Activated T-helper 17 cell treated with anti-CD3 and anti-CD28 coated beads, Interleukin-2, amount 50 U/mL, for 72 hours (primary cell): Measurements from ENCODE around the gene CCR4. TPM values are rescaled to one million over a fixed set of nuclear protein-coding genes. Genes with fewer than 3 reads are reported as not detected.
A peak's percentile ranks its signal among the peaks of the same experiment; 100 is the strongest.
"Not testable (repeated sequence)": the region's sequence is repeated elsewhere in the genome, so short reads cannot be mapped to it uniquely, and the experiment has no call there.

Source experiments
- ATAC-seq: fragments of 150-1000 bp; cut with Tn5 transposase; replicated peaks from 2 replicates; pipeline ENCODE4 v1.10.0; 2021; ENCODE audit warnings: mild to moderate bottlenecking, moderate library complexity
- H3K27ac Mint-ChIP-seq: one replicate; pipeline ENCODE4 v1.8.0; 2022; ENCODE audit warnings: mixed read lengths
- H3K27me3 Mint-ChIP-seq: one replicate; pipeline ENCODE4 v1.8.0; 2022; ENCODE audit warnings: mixed read lengths
- H3K36me3 Mint-ChIP-seq: one replicate; pipeline ENCODE4 v1.8.0; 2022; ENCODE audit warnings: low read depth, mild to moderate bottlenecking, mixed read lengths
- H3K4me1 Mint-ChIP-seq: one replicate; pipeline ENCODE4 v1.8.0; 2022; ENCODE audit warnings: mixed read lengths
- H3K4me3 Mint-ChIP-seq: one replicate; pipeline ENCODE4 v1.8.0; 2022; ENCODE audit warnings: mild to moderate bottlenecking, mixed read lengths
- H3K9me3 Mint-ChIP-seq: one replicate; pipeline ENCODE4 v1.8.0; 2022; ENCODE audit warnings: mixed read lengths
- total RNA-seq, 2 donors: library from RNA; stranded (reverse); gene quantifications; one replicate each; pipeline ENCODE4 v1.2.3, GENCODE V29; 2022

CCR4 gene
- total RNA-seq = 100 to 1,000 TPM; 207 to 271 TPM

DNA sequence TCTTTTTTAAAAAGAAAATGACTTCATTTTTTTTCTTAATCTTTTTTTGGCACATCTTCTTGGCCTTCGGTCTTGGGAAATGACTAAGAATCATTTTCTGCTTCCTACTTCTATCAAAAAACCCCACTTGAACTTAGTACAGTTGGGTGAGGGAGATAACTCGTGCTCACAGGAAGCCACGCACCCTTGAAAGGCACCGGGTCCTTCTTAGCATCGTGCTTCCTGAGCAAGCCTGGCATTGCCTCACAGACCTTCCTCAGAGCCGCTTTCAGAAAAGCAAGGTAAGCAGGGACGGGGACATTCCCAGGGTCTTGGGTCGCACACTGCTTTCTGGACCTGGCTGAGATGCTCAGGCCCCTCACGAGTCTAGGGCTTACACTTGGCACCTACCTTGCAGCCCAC lies at the start of gene CCR4:
Gene CCR4, plus strand, starts transcription at position 235 of the 402 bp plus-strand sequence. CDS start 1,779 bp downstream, outside the sequence.
- Mint-ChIP-seq H3K27ac (peak within 1 kb of the TSS; percentile 99), H3K4me1 (peaks cover 33% of the 10 kb centered on the region), H3K36me3 (peaks cover 53% of the 10 kb centered on the region), H3K27me3 (no peaks in the 10 kb centered on the region), H3K9me3 (no peaks in the 10 kb centered on the region), H3K4me3 (peak within 1 kb of the TSS; percentile 100)
- ATAC-seq = peak; percentile 67

GRCh38 chr3:32902887-32903371 lies 48.5 kb upstream of the CCR4 start:
- H3K9me3 Mint-ChIP-seq, H3K4me1 Mint-ChIP-seq, H3K27me3 Mint-ChIP-seq, H3K27ac Mint-ChIP-seq, H3K36me3 Mint-ChIP-seq: not testable (repeated sequence)
- H3K4me3 Mint-ChIP-seq = peak overlapping the region; percentile 62
- ATAC-seq = peak; percentile 57

DNA sequence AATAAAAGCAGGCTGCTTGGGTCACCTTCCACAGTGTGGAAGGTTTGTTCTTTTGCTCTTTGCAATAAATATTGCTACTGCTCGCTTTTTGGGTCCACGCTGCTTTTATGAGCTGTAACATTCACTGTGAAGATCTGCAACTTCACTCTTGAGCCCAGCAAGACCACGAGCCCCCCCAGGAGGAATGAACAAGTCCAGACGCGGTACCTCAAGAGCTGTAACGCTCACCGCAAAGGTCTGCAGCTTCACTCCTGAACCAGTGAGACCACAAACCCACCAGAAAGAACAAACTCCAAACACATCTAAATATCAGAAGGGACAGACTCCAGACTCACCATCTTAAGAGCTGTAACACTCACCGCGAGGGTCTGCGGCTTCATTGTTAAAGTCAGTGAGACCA lies 47.5 kb upstream of the CCR4 start:
- Mint-ChIP-seq H3K36me3 (no peaks in the 10 kb centered on the region), H3K4me3 (no peak overlapping the region), H3K9me3 (no peaks in the 10 kb centered on the region), H3K4me1 (no peaks in the 10 kb centered on the region), H3K27ac (no peak overlapping the region), H3K27me3 (peaks cover 5% of the 10 kb centered on the region)
- no peak for ATAC-seq

DNA sequence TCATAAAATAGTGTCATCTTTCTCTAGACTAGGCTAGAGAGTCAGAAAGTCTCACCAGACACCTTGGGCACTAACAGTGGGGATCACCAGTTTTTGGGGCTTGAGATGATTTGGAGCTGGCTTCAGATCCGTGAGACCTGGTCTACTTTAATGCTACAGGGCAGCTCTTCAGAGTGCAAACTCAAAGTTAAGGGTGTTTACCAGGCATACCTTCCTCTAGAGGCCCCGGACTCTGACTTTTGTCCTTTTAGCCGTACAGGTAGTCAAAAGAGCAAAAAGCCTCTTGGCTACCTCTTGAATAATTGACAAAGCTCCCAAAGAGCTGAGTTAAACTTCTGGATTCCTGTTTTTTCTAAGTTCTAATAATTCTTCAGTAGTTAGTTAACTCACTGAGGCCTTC lies 41.4 kb upstream of the CCR4 start:
- Mint-ChIP-seq H3K9me3 (no peaks in the 10 kb centered on the region), H3K36me3 (no peaks in the 10 kb centered on the region), H3K27ac (no peak overlapping the region), H3K27me3 (no peaks in the 10 kb centered on the region), H3K4me1 (peaks cover 4% of the 10 kb centered on the region), H3K4me3 (no peak overlapping the region)
- ATAC-seq = no peak

- Mint-ChIP-seq H3K27me3 (no peaks in the 10 kb centered on the region), H3K27ac (no peak overlapping the region), H3K36me3 (no peaks in the 10 kb centered on the region), H3K4me3 (no peak overlapping the region), H3K9me3 (no peaks in the 10 kb centered on the region), H3K4me1 (peaks cover 4% of the 10 kb centered on the region)
- no peak for ATAC-seq
Observed at GRCh38 chr3:32910954-32911353, 40.5 kb upstream of the CCR4 start.

DNA sequence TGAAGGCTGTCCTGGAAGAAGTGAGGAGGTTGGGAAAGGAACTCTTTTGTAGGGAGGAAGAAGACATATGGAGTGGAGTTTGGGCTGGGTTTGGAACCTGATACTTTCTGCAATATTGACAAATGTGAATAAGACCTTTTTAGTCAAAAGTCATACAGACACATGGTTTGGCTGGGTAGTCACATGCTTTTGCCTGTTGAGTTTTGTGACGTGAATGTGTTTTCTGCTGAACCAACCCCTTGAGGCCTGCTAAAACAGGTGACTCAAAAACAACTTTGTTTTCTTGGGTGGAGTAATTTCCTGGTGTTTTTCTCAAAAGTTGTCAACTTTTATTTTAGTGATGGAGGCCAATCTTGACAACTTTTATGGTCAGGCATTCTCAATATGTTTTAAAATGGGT lies 39.4 kb upstream of the CCR4 start:
- Mint-ChIP-seq H3K4me3 (no peak overlapping the region), H3K4me1 (peaks cover 4% of the 10 kb centered on the region), H3K36me3 (no peaks in the 10 kb centered on the region), H3K27ac (no peak overlapping the region), H3K27me3 (no peaks in the 10 kb centered on the region), H3K9me3 (peaks cover 5% of the 10 kb centered on the region)
- ATAC-seq = peak; percentile 34

GRCh38 chr3:32913790-32914446 lies 37.5 kb upstream of the CCR4 start:
- H3K36me3 Mint-ChIP-seq = no peaks in the 10 kb centered on the region
- peaks cover 4% of the 10 kb centered on the region for H3K4me1 Mint-ChIP-seq
- H3K27me3 Mint-ChIP-seq = no peaks in the 10 kb centered on the region
- H3K9me3 Mint-ChIP-seq = peaks cover 6% of the 10 kb centered on the region
- no peak overlapping the region for H3K4me3 Mint-ChIP-seq
- ATAC-seq = no peak
- H3K27ac Mint-ChIP-seq = no peak overlapping the region

DNA sequence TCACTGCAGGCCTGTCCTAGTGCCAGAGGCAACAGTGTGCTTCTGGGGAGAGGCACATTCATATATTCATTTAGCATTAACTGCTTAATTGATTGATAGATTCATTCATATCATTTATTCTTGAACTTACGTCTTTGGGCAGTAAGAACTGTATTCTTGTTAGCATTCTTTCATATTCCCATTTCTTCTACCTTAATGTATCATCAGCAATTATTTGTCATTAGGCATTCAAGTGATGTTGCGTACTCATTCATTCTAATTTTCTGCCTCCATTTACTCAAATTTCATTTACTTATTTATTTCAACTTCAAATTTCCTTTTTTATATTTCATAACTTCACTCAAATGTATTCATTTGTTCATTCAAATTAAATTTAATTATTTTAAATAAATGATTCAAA lies 31.5 kb upstream of the CCR4 start:
- Mint-ChIP-seq H3K9me3 (peaks cover 6% of the 10 kb centered on the region), H3K27me3 (peaks cover 3% of the 10 kb centered on the region), H3K4me1 (no peaks in the 10 kb centered on the region), H3K4me3 (no peak overlapping the region), H3K36me3 (no peaks in the 10 kb centered on the region), H3K27ac (no peak overlapping the region)
- ATAC-seq = no peak

DNA sequence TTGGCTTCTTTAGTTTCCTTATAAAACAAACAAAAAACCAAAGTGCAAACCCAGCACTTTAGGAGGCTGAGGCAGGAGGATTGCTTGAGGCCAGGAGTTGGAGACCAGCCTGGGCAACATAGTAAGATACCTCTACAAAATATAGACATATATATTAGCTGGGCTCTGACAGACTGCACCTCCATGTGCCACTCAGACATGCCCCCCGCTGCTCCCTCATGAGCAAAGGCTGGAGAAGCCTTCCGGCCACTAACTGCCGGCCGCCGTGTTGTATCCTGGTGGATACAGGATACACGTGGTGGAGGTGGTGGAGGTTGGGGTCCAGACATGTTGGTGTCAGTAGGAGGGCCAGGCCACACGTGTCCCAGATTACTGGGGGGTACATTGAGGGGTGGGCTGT lies 29.4 kb upstream of the CCR4 start:
- Mint-ChIP-seq H3K27ac (no peak overlapping the region), H3K36me3 (no peaks in the 10 kb centered on the region), H3K9me3 (peaks cover under 1% of the 10 kb centered on the region), H3K27me3 (peaks cover 3% of the 10 kb centered on the region), H3K4me3 (no peak overlapping the region), H3K4me1 (no peaks in the 10 kb centered on the region)
- ATAC-seq = no peak

DNA sequence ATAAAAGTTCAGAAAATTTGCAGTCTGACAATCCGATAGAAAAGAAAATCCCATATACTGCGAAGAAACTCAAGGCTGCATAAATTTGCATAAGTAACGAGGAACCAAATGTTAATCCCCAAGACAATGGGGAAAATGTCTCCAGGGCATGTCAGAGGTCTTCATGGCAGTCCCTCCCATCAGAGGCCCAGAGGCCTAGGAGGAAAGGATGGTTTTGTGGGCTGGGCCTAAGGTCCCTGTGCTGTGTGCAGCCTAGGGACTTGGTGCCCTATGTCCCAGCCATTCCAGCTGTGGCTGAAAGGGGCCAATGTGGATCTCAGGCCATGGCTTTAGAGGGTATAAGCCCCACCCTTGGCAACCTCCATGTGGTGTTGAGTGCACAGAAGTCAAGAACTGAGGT lies 21.3 kb upstream of the CCR4 start:
- Mint-ChIP-seq H3K27me3 (peaks cover 6% of the 10 kb centered on the region), H3K27ac (no peak overlapping the region), H3K4me1 (no peaks in the 10 kb centered on the region), H3K9me3 (no peaks in the 10 kb centered on the region), H3K36me3 (no peaks in the 10 kb centered on the region), H3K4me3 (no peak overlapping the region)
- no peak for ATAC-seq

- H3K27ac Mint-ChIP-seq, H3K36me3 Mint-ChIP-seq, H3K9me3 Mint-ChIP-seq, H3K4me3 Mint-ChIP-seq, ATAC-seq, H3K4me1 Mint-ChIP-seq, H3K27me3 Mint-ChIP-seq: not testable (repeated sequence)
Observed at GRCh38 chr3:32931273-32931672, 20.2 kb upstream of the CCR4 start.

GRCh38 chr3:32934150-32934742 lies 17.2 kb upstream of the CCR4 start:
- no peaks in the 10 kb centered on the region for H3K4me1 Mint-ChIP-seq
- no peak overlapping the region for H3K27ac Mint-ChIP-seq
- H3K36me3 Mint-ChIP-seq = no peaks in the 10 kb centered on the region
- no peaks in the 10 kb centered on the region for H3K9me3 Mint-ChIP-seq
- ATAC-seq = no peak
- peaks cover 3% of the 10 kb centered on the region for H3K27me3 Mint-ChIP-seq
- H3K4me3 Mint-ChIP-seq = no peak overlapping the region

GRCh38 chr3:32937331-32937730 lies 14.1 kb upstream of the CCR4 start:
- Mint-ChIP-seq H3K27me3 (no peaks in the 10 kb centered on the region), H3K9me3 (no peaks in the 10 kb centered on the region), H3K4me3 (no peak overlapping the region), H3K4me1 (no peaks in the 10 kb centered on the region), H3K36me3 (no peaks in the 10 kb centered on the region), H3K27ac (no peak overlapping the region)
- no peak for ATAC-seq

DNA sequence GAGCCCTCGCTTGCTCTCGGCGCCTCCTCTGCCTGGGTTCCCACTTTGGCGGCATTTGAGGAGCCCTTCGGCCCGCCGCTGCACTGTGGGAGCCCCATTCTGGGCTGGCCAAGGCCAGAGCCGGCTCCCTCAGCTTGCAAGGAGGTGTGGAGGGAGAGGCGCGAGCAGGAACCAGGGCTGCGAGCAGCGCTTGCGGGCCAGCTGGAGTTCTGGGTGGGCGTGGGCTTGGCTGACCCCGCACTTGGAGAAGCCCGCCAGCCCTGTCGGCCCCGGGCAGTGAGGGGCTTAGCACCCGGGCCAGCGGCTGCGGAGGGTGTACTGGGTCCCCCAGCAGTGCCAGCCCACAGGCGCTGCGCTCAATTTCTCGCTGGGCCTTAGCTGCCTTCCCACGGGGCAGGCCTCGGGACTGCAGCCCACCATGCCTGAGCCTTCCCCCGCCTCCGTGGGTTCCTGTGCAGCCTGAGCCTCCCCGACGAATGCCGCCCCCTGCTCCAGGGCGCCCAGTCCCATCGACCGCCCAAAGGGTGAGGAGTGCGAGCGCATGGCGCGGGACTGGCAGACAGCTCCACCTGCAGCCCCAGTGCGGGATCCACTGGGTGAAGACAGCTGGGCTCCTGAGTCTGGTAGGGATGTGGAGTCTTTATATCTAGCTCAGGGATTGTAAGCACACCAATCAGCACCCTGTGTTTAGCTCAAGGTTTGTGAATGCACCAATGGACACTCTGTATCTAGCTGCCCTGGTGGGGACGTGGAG lies 11.7 kb upstream of the CCR4 start:
- ATAC-seq, H3K36me3 Mint-ChIP-seq, H3K27ac Mint-ChIP-seq, H3K4me3 Mint-ChIP-seq, H3K4me1 Mint-ChIP-seq, H3K27me3 Mint-ChIP-seq, H3K9me3 Mint-ChIP-seq: not testable (repeated sequence)

DNA sequence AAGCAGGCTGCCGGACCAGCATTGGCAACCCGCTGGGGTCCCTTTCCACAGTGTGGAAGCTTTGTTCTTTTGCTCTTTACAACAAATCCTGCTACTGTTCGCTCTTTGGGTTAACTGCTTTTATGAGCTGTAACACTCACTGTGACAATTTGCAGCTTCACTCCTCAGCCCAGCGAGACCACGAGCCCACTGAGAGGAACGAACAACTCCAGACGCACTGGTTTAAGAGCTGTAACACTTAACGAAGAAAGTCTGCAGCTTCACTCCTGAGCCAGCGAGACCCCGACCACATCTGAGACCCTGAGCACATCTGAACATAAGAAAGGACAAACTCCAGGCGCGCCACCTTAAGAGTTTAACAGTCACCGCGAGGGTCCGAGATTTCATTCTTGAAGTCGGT lies 10.7 kb upstream of the CCR4 start:
- H3K27me3 Mint-ChIP-seq = no peaks in the 10 kb centered on the region
- H3K4me3 Mint-ChIP-seq = no peak overlapping the region
- no peak for ATAC-seq
- H3K36me3 Mint-ChIP-seq = no peaks in the 10 kb centered on the region
- no peak overlapping the region for H3K27ac Mint-ChIP-seq
- H3K4me1 Mint-ChIP-seq = no peaks in the 10 kb centered on the region
- H3K9me3 Mint-ChIP-seq = no peaks in the 10 kb centered on the region
